ENCODE data around the gene MAU2.
A peak's percentile ranks its signal among the peaks of the same experiment; 100 is the strongest.

MAU2 gene

DNA sequence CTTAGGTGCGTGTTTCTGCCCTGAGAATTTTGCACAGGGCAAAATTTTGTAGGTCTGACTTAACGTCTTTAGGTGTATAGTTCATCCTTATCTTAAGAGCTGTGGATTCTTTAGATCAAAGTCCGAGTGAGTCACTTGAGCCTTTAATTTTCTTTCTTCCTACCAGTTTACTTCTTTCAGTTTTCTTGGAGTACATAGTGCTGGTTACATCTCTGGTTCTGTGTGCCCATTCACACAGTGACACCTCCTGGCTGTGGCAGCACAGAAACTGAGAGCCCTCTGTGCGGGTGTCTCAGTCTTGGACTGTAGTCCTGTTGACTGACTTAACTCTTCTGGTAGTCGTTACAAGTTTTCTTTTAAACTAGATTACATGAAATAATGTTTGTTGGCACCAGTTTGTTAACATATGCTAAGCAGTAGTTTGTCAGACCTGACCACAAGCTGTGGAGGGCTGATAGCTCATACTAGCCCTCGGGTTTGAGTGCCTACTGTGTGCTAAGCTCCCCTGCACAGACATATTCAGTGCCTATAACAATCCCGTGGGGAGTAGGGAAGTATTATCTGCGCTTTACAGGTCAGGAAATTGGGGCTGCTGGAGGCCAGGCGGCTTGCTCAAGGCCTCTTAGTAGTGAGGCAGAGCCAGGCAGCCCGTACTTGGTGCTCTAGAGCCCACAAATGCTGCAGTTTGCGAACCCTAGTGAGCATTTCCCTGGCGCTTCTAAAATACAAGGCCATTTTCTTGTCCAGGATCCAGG, 86.4 kb downstream of the MAU2 start:
- H3K4me3 ChIP-seq (ENCODE audit: low read depth, low read length): peak overlapping the region; percentile 78
- no peak for DNase-seq (ENCODE audit: low read depth)
- TF ChIP-seq, protein P1, sequence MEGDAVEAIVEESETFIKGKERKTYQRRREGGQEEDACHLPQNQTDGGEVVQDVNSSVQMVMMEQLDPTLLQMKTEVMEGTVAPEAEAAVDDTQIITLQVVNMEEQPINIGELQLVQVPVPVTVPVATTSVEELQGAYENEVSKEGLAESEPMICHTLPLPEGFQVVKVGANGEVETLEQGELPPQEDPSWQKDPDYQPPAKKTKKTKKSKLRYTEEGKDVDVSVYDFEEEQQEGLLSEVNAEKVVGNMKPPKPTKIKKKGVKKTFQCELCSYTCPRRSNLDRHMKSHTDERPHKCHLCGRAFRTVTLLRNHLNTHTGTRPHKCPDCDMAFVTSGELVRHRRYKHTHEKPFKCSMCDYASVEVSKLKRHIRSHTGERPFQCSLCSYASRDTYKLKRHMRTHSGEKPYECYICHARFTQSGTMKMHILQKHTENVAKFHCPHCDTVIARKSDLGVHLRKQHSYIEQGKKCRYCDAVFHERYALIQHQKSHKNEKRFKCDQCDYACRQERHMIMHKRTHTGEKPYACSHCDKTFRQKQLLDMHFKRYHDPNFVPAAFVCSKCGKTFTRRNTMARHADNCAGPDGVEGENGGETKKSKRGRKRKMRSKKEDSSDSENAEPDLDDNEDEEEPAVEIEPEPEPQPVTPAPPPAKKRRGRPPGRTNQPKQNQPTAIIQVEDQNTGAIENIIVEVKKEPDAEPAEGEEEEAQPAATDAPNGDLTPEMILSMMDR (IDR thresholded peaks at IDR 0.05; ENCODE audit: low read depth, low read length, missing control alignments): peak; percentile 34
- in situ Hi-C loops (cut with HindIII; ENCODE audit: low sequenced_read_pairs): no loop called here

DNA sequence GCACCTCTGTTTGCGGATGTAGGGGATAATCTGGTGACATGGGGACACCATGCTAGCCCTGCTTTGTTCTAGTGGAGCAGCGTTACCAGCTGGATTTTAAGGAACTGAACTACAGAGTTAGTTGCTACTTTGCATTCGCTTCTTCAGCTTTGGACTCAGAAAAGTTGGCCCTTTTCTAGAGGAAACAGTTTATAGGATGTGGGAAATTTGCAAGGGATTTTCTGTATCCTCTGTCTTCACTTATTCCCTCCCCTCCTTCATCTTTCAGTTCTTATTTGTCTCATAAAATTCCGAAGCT, 87.0 kb downstream of the MAU2 start:
- H3K4me3 ChIP-seq (ENCODE audit: low read depth, low read length): no peak overlapping the region
- in situ Hi-C loops (cut with HindIII; ENCODE audit: low sequenced_read_pairs): no loop called here
- TF ChIP-seq, protein P1 (IDR thresholded peaks at IDR 0.05; ENCODE audit: low read depth, low read length, missing control alignments): no peak
- no peak for DNase-seq (ENCODE audit: low read depth)
